Osteocyte (in vitro differentiated cells): ENCODE measurements around the gene SCN2A. TPM values are rescaled to one million over a fixed set of nuclear protein-coding genes. Genes with fewer than 3 reads are reported as not detected.

ENCODE experiments used
- DNase-seq: peaks from one replicate; pipeline ENCODE4 v3.0.0; 2021; ENCODE audit warnings: mixed read lengths; ENCODE audit not compliant: unreplicated experiment; ENCODE audit errors: extremely low spot score
- H3K27ac Mint-ChIP-seq: one replicate; pipeline ENCODE4 v1.8.0; 2021; ENCODE audit warnings: mild to moderate bottlenecking, mixed read lengths; ENCODE audit not compliant: unreplicated experiment
- H3K27me3 Mint-ChIP-seq: one replicate; pipeline ENCODE4 v1.8.0; 2021; ENCODE audit warnings: mixed read lengths; ENCODE audit not compliant: unreplicated experiment
- H3K36me3 Mint-ChIP-seq: one replicate; pipeline ENCODE4 v1.8.0; 2021; ENCODE audit warnings: mixed read lengths; ENCODE audit not compliant: unreplicated experiment
- H3K4me1 Mint-ChIP-seq: one replicate; pipeline ENCODE4 v1.8.0; 2021; ENCODE audit warnings: mixed read lengths; ENCODE audit not compliant: unreplicated experiment
- H3K4me3 Mint-ChIP-seq: one replicate; pipeline ENCODE4 v1.8.0; 2021; ENCODE audit warnings: mild to moderate bottlenecking, moderate library complexity, mixed read lengths; ENCODE audit not compliant: unreplicated experiment
- H3K9me3 Mint-ChIP-seq: one replicate; pipeline ENCODE4 v1.8.0; 2021; ENCODE audit warnings: mixed read lengths; ENCODE audit not compliant: unreplicated experiment
- CTCF ChIP-seq: fragments of 200-600 bp; sonication (generic); IDR thresholded peaks from 2 replicates; pipeline ENCODE4 v1.5.0; 2021; ENCODE audit warnings: antibody characterized with exemption, mild to moderate bottlenecking, moderate library complexity
- total RNA-seq: library from RNA; stranded (reverse); gene quantifications from 2 replicates; pipeline ENCODE4 v1.2.1, GENCODE V29; 2021

SCN2A gene
- total RNA-seq, 1 donor from 2014 or later, result 0.24 TPM

DNA sequence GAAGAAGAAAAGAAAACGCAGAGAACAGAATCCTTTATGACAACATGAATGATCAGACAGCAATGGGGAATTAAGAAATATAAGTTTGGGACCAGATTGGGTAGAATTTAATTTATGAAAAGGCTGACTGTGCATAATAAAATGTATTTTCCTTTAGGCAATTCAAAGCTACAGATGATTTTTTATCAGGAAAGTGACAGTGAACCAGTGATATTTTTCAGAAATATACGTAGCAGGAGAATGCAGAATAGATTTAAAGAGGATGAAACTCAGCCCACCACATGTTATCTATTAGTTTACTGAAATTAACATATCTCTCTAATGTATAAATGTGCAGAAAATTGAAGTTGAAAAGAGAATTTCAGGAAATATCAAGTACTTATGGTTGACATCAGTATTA lies 110.0 kb downstream of the SCN2A start:
- Mint-ChIP-seq H3K4me3 (no peak overlapping the region), H3K36me3 (no peaks in the 10 kb centered on the region), H3K4me1 (no peaks in the 10 kb centered on the region), H3K27ac (no peak overlapping the region), H3K9me3 (no peaks in the 10 kb centered on the region), H3K27me3 (peaks cover 7% of the 10 kb centered on the region)
- no peak for DNase-seq
- no peak for TF ChIP-seq CTCF

DNA sequence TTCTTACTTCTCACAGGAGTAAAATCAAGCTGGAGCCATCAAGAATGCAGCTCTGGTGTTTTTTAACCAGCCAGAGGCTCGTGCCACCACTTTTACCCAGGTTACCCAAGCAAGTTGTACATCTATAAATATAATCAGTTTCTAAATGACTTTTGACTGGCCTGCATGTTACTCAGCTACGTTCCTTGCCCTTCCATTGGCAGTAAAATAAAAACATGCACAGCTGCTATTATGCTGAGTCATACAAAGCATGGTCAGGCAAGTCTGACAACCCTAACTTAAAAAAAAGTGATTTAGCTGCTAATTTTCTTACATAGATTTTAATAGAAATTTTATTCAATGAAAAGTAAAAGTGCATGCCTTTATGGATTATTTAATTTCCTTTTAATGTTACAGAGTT lies 118.5 kb downstream of the SCN2A start:
- Mint-ChIP-seq H3K4me1 (peaks cover 10% of the 10 kb centered on the region), H3K27ac (no peak overlapping the region), H3K9me3 (no peaks in the 10 kb centered on the region), H3K4me3 (no peak overlapping the region), H3K27me3 (no peaks in the 10 kb centered on the region), H3K36me3 (no peaks in the 10 kb centered on the region)
- no peak for TF ChIP-seq CTCF
- DNase-seq, result no peak

- TF ChIP-seq CTCF, result no peak
- Mint-ChIP-seq H3K27ac (no peak overlapping the region), H3K27me3 (no peaks in the 10 kb centered on the region), H3K36me3 (no peaks in the 10 kb centered on the region), H3K9me3 (no peaks in the 10 kb centered on the region), H3K4me1 (peaks cover 10% of the 10 kb centered on the region), H3K4me3 (no peak overlapping the region)
- no peak for DNase-seq
Measured at GRCh38 chr2:165361514-165361913, 122.3 kb downstream of the SCN2A start.

GRCh38 chr2:165369131-165369897 lies 130.1 kb downstream of the SCN2A start:
- Mint-ChIP-seq H3K4me3 (no peak overlapping the region), H3K27me3 (no peaks in the 10 kb centered on the region), H3K4me1 (peaks cover 17% of the 10 kb centered on the region), H3K27ac (no peak overlapping the region), H3K36me3 (no peaks in the 10 kb centered on the region), H3K9me3 (no peaks in the 10 kb centered on the region)
- no peak for DNase-seq
- no peak for TF ChIP-seq CTCF

DNA sequence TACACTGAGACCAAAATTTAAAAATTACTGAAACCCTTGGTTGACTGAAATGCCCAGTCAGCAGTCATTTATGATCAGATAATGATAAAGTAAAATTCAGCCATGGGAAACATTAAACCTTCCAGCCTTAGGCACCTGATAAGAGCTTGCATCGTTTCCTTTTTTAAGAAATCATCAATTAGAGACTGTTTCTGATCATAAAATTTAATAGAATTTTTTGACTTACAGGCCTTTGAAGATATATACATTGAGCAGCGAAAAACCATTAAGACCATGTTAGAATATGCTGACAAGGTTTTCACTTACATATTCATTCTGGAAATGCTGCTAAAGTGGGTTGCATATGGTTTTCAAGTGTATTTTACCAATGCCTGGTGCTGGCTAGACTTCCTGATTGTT lies 130.7 kb downstream of the SCN2A start:
- Mint-ChIP-seq H3K9me3 (no peaks in the 10 kb centered on the region), H3K4me3 (no peak overlapping the region), H3K36me3 (no peaks in the 10 kb centered on the region), H3K4me1 (peaks cover 17% of the 10 kb centered on the region), H3K27ac (no peak overlapping the region), H3K27me3 (no peaks in the 10 kb centered on the region)
- TF ChIP-seq CTCF, result no peak
- DNase-seq, result no peak
